Urothelium cell line (cell line): ENCODE measurements around the gene ATAD3C.
"Not testable (repeated sequence)": the region's sequence is repeated elsewhere in the genome, so short reads cannot be mapped to it uniquely, and the experiment has no call there.

Source experiments
- DNase-seq: peaks from one replicate; pipeline ENCODE4 v3.0.0; 2011; ENCODE audit warnings: low spot score, mixed read lengths
- FAIRE-seq: peaks from 2 replicates; lab custom pipeline; 2011; peaks lifted over from hg19 to GRCh38; lab: Jason Lieb, UNC

ATAD3C gene

DNA sequence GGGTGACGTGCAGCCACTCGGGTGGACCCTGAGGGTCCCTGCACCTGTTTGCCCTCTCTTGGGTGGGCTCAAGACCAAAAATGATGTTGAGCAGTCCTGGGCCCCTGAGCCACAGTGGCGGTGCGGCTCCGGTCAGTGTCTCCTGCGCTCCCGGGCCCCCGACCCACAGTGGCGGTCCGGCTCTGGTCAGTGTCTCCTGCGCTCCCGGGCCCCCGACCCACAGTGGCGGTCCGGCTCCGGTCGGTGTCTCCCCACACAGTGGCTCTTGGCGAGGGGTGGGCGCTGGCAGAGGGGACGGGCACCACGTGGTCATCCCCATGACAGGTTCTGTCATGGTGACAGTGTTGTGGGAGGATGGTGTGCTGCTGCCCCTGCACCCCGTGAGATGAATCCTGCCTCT, 44.8 kb downstream of the ATAD3C start:
- not testable (repeated sequence) for FAIRE-seq, DNase-seq

DNA sequence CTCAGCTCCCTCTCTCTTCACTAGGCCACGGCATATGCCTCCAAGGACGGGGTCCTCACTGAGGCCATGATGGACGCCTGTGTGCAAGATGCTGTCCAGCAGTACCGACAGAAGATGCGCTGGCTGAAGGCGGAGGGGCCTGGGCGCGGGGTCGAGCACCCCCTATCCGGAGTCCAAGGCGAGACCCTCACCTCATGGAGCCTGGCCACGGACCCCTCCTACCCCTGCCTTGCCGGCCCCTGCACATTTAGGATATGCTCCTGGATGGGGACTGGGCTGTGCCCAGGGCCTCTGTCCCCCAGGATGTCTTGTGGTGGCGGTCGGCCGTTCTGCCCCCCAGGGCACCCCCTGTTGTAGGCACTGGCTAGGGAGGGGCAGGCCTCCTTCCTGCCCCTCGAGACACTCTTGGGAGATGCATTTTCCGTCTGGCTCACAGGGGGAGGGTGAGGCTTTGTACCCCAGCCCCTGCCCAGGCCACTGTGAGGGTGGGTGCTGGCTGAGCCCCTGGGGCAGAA, 46.0 kb downstream of the ATAD3C start:
- DNase-seq, FAIRE-seq: not testable (repeated sequence)

DNA sequence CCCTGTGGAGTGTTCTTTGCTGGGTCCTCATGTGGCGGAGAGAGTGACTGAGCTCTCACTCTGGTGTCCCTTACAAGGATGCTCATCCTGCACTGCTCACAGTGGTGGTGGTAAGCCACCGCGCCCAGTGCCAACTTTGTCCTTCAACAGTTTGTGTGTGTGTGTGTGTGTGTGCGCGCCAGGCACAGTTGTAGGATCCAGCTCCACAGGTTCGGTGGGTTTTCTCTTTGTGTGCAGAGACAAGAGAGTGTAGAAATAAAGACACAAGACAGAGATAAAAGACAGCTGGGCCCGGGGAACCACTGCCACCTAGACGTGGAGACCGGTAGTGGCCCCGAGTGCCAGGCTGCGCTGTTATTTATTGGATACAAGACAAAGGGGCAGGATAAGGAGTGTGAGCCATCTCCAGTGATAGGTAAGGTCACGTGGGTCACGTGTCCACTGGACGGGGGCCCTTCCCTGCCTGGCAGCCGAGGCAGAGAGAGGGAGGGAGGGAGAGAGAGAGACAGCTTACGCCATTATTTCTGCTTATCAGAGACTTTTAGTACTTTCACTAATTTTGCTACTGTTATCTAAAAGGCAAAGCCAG, 55.4 kb downstream of the ATAD3C start:
- not testable (repeated sequence) for FAIRE-seq, DNase-seq

DNA sequence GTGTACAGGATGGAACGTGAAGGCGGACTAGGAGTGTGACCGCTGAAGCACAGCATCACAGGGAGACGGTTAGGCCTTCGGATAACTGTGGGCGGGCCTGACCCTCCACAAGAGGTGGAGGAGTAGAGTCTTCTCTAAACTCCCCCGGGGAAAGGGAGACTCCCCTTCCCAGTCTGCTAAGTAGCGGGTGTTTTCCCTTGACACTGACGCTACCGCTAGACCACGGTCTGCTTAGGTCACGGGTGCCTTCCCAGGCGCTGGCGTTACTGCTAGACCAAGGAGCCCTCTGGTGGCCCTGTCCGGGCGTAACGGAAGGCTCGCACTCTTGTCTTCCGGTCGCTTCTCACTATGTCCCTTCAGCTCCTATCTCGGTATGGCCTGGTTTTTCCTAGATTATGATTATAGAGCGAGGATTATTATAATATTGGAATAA, 55.9 kb downstream of the ATAD3C start:
- FAIRE-seq, DNase-seq: not testable (repeated sequence)

DNA sequence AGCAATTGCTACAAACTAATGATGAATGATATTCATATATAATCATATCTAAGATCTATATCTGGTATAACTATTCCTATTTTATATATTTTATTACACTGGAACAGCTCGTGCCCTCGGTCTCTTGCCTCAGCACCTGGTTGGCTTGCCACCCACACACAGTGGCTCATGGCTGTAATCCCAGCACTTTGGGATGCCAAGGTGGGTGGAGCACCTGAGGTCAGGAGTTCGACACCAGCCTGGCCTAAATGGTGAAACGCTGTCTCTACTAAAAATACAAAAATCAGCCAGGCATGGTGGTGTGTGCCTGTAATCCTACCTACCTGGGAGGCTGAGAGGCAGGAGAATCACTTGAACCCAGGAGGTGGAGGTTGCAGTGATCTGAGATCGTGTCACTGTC, 56.3 kb downstream of the ATAD3C start:
- not testable (repeated sequence) for DNase-seq, FAIRE-seq

DNA sequence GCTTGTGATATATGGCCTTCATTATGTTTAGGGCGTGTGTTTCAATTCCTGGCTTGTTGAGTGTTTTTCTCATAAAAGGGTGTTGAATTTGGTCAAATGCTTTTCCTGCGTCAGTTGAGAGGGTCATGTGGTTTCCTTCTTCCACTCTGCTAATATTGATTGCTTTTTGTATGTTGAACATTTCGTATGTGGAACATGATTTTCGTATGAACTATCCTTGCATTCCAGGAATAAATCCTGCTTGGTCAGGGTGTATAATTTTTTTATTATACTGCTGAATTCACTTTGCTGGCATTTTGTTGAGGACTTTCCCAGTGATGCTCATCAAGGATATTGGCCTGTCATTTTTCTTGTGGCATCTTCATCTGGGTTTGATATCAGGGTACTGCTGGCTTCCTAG, 57.8 kb downstream of the ATAD3C start:
- DNase-seq (no peak), FAIRE-seq (no peak)

DNA sequence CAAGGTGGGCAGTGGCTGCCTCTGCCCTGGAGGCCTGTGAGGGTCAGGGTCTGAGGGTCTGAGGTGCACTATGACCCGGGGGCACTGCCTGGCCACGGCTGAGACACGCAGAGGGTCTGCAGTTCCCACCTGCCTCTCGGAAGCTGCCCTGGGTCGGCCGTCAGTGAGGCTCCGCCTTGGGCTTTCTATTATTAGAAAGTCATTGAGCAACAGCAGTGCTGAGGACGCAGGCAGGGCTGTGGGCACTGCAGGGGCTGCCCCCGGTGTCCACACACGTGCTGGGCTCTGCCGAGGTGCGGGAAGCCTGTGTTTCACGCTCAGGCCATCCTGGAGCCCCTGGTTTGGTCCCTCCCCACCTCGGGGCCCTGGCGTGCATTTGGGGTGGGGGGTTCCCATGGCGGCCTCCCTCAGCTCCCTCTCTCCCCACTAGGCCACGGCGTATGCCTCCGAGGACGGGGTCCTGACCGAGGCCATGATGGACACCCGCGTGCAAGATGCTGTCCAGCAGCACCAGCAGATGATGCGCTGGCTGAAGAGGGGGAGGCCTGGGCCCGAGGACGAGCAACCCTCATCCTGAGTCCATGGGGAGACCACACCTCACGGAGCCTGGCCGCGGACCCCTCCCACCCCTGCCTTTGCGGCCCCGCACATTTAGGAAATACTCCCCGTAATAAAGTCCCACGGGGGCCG, 59.4 kb downstream of the ATAD3C start:
- FAIRE-seq, DNase-seq: not testable (repeated sequence)

DNA sequence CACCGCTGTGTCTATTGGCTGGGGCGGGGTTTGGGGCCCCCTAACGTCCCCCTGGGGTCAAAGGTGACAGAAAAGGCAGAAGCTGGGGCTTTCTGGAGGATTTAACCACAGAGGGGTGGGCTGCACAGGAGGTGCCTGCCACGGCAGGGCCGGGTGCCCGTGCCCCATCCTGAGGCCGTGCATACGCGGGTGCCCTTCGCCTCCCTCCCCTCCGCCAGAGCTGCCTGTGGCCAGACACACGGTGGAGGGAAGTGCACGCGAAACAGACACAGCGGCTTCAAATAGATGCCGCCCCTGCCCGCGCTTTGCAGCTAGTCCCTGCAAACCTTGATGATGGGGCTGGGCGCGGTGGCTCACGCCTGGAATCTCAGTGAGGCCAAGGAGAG, 60.0 kb downstream of the ATAD3C start:
- not testable (repeated sequence) for FAIRE-seq

DNA sequence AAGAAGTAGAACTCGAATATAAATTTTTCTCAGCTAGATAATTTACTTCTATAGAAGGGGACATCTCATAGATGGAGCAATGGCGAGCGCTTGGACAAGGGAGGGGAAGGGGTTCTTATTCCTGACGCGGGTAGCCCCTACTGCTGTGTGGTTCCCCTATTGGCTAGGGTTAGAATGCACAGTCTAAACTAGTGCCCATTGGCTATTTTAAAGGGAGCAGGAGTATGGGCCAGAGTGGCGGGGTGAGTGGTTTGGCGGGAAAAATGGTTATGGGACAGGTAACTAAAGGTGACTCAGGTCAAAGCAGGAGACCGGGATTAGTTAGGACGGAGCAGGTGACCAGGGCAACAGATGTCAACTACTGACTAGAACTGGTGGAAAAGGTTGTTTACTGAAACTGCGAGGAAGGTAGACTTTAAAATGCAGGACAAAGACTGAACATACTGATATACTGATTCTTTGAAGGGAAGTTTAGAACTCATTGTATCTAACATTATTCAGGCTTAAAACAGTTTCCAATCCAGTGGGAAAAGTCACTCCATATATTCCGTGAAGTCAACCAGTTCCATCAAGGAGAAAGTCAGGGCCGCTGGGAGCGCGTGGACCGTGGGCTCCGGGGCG, 61.5 kb downstream of the ATAD3C start:
- DNase-seq (no peak), FAIRE-seq (no peak)

More for the DNA sequence above, 60.0 kb downstream of the ATAD3C start:
- not testable (repeated sequence) for DNase-seq

DNA sequence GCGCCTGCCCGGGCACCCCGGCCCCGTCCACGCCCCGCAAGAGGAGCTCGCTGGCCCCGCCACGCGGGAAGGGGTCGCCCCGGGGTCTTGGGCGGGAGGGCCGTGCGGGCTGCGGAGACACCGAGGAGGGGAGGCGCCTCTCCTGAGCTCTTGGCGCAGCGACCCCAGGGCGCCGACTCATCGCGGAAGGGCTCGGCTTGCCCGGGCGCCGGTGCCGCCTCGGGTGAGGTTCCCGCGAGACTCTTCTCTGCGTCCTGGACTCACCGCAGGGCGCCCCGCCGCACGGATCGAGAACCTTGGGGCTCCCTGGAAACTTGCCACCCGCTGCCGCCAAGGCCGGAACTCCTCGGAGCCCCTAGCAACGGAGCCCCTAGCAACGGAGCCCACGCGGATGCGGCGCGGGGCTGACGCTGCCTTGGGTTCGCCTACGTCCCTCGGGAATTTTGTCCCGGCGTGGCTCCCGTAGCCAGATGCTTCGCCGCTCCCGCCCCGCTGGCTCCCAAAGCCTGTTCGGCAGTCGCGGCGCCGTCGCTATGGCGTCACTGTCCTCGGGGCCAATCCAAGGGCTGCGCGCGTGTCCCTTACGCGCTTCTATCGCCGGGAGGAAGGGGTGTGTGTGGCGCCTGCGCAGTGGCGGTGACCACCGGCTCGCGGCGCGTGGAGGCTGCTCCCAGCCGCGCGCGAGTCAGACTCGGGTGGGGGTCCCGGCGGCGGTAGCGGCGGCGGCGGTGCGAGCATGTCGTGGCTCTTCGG, 62.2 kb downstream of the ATAD3C start, which contains the start of gene ATAD3A:
ATAD3A (plus strand) TSS at position 630 of the 753 bp plus-strand sequence; CDS start at position 737, 107 bp downstream.
- peak; percentile 95 for DNase-seq
- no peak for FAIRE-seq

DNA sequence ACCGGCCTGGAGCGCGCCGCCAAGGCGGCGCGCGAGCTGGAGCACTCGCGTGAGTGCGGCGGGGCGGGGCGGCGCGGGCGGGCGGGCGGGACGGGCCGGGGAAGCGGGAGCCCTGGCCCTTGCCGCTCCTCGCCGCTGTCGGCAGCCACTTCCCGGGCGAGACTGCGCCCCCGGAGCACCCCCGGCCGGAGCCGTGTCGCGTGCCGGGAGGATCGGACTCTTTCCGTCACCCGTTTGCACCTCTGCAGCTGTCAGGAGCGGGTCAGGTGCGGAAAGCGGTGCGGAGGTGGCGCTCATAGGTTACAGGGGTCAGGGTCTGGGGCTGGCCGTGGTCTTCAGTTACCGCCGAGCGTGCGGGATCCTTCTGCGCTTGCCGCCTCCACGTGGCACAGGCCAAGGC, 62.9 kb downstream of the ATAD3C start:
- not testable (repeated sequence) for DNase-seq
- FAIRE-seq = peak; percentile 32

DNA sequence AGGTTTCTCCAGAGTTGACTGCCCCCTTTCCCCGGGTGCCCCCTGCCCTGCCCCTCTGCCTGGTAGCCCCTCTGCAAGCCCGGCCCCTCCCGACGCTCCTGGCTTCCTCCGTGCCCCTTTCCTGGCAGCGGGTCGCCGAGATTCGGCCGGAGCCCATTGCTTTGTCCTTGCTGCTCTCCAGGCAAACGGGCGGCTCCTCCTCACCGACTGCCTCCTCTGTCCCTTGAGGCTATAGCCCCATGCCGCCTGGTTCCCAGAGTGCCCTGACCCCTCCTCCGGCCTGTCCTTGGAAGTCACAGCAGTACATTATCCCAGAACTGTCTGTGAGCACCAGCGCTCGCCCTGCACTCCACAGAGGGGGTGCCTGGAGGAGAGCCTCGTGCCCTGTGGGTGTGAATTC, 64.2 kb downstream of the ATAD3C start:
- not testable (repeated sequence) for FAIRE-seq, DNase-seq

DNA sequence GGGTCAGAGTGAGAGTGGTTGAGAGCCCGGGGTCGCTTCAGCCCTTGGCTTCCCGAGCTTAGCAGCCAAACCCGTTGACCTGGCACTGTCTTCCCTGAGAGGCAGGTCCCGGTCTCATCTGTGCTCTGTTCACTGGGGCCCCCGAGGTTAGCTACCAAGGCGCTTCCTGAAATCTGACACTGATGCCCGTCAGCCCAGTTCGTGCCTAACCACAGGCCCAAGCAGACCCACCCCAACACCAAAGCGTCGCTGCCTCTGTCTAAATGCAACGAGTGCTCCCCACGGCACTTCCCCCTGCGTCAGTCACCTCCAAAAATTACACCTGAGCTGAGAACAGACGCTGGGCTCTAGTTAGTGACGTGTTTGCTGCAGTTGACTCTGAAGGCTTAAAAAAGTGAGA, 64.9 kb downstream of the ATAD3C start:
- DNase-seq, FAIRE-seq: not testable (repeated sequence)

DNA sequence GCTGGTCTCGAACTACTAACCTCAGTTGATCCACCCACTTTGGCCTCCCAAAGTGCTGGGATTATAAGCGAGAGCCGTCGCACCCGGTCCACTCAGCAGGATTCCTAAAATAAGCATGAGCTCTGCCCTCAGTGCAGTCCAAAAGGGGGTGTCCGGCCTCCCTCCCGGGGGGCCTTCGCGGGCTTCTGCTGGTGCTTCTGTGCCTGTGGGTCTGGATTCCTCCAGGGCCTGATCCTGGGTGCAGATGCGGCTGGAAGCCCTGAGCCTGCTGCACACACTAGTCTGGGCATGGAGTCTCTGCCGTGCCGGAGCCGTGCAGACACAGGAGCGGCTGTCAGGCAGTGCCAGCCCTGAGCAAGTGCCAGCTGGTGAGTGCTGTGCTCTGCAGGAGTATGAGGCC, 67.4 kb downstream of the ATAD3C start:
- not testable (repeated sequence) for DNase-seq, FAIRE-seq

DNA sequence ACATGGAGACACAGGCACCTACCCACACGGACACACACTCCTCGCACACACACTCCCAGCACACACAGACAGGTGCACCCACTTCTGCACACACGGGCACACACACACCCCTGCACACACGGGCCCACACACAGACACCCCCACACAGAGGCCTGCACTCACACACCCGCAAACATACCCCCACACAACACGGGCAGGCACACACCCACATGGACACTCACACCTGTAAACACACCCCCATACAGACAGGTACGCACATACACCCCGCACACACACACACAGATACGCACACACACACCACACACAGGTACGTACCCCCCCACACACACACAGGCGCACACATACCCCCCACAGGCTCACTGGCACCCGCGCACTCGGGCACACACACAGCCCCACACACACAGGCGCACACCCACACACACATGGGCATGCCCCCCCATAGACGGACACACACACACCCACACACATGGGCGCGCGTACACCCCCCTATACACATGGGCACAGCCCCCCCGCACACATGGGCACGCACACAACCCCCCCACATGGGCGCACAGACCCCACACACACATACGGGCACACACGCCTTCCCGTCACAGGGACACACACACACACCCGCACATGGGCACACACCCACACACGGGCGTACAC, 68.6 kb downstream of the ATAD3C start:
- FAIRE-seq (peak; percentile 90), DNase-seq (no peak)

DNA sequence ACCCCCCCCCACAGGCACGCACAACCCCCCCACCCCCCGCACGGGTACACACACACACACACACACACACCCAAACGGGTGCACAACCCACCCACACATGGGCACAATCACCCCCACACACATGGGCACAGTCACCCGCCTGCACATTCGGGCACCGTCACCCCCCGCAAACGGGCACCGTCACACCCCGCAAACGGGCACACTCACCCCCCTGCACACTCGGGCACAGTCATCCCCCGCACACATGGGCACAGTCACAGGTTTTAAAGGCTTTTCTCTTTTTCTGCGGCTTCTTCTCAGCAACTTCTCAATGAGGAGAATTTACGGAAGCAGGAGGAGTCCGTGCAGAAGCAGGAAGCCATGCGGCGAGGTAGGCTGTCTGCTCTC, 69.1 kb downstream of the ATAD3C start:
- FAIRE-seq = peak; percentile 23
- DNase-seq = not testable (repeated sequence)
